A549 treated with Mapracorat at 1 μM for 4 hours (cell line): Measurements from ENCODE around the gene ZNF846. TPM values are rescaled to one million over a fixed set of nuclear protein-coding genes. Genes with fewer than 3 reads are reported as not detected.

Experiments used
- total RNA-seq: library from RNA; stranded (reverse); fragments of 200-300 nt; extraction: Qiagen RNA extraction; gene quantifications from 5 replicates; pipeline ENCODE4 v1.2.3, GENCODE V29; 2022

The ZNF846 gene
- 0.72 to 1.2 TPM (median 1.1 TPM) in 5 replicates for total RNA-seq

DNA sequence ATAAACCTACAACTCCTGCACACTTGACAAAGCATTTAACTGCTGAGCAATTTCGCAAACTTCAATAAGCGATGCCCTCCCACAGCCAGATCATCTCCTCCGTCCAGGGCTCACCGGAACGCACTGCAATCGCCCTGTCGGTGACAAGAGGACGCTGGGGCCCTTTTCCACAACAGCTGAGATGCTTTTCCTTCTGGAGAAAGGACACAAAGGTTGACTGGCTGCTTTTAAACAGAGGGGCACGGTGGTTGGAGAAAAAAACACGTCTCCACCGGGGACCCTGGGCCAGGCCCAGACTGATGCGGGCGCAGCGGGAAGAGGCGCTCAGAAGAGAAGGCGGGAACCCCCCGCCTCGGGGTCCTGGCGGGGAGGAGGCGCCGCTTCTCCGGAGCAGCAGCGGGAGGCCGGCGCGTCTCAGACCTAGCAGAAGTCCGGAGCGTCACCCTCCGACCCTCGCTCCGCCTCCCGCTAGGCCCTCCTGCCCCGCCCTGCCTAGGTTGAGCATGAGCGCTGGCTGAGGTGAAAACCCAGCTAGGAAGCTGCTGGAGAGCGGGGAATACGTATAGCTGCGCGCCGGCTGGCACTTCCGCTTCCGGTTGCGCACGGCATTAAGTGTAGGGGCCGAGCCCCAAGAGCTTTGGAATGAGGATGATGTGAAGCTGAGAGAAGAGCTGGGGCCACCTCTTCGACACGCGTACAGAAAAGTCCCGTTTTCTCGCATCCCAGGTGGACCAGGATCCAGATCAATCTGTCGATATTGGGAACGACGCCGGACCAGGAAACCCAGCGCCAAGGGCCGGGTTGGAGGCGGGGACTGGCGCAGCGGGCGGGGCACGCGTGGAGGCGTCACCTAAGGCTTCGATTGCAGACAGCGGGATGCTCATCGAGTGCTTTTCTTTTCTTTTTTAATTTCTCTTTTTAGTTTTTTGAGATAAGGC is at the start of gene ZNF846:
ZNF846 (minus strand) TSS at position 564 of the 938 bp plus-strand sequence. CDS start 3,788 bp downstream, outside the sequence.

Other genes with a start within 250 kb of the ZNF846 start
- gene ZNF426, start 230.1 kb downstream of the ZNF846 start, total RNA-seq: 0.73 to 1.2 TPM (median 1.1 TPM) in 5 replicates
- gene ZNF121, start 184.2 kb downstream of the ZNF846 start, total RNA-seq: 2.8 to 3.7 TPM (median 2.9 TPM) in 5 replicates
- gene ZNF561, start 147.5 kb downstream of the ZNF846 start, total RNA-seq: 8.3 to 10.7 TPM (median 9.6 TPM) in 5 replicates
- gene ZNF562, start 93.6 kb downstream of the ZNF846 start, total RNA-seq: 4.9 to 6.9 TPM (median 6.2 TPM) in 5 replicates
- gene FBXL12, start 50.3 kb upstream of the ZNF846 start, total RNA-seq: 12.3 to 13.9 TPM (median 12.7 TPM) in 5 replicates
- 399 to 484 TPM (median 422 TPM) in 5 replicates for gene UBL5, start 59.2 kb upstream of the ZNF846 start, total RNA-seq
- gene PIN1, start 66.6 kb upstream of the ZNF846 start, total RNA-seq: 55.0 to 80.7 TPM (median 79.5 TPM) in 5 replicates
- gene OLFM2, start 167.8 kb upstream of the ZNF846 start, total RNA-seq: 9.0 to 11.2 TPM (median 10.7 TPM) in 5 replicates
- 2.6 to 3.7 TPM (median 3.1 TPM) in 5 replicates for gene COL5A3, start 241.8 kb upstream of the ZNF846 start, total RNA-seq
- gene RDH8, start 244.7 kb upstream of the ZNF846 start, total RNA-seq: 0.21 to 0.65 TPM (median 0.36 TPM) in 5 replicates